GM12801 (cell line): ENCODE data around the gene NLRC3.

ENCODE experiments used
- TF ChIP-seq, protein P1 (sequence below): IDR thresholded peaks from one replicate; pipeline ENCODE4 v1.5.1; 2011; ENCODE audit warnings: control low read depth; ENCODE audit not compliant: insufficient read length; ENCODE audit errors: extremely low read depth

NLRC3 gene

DNA sequence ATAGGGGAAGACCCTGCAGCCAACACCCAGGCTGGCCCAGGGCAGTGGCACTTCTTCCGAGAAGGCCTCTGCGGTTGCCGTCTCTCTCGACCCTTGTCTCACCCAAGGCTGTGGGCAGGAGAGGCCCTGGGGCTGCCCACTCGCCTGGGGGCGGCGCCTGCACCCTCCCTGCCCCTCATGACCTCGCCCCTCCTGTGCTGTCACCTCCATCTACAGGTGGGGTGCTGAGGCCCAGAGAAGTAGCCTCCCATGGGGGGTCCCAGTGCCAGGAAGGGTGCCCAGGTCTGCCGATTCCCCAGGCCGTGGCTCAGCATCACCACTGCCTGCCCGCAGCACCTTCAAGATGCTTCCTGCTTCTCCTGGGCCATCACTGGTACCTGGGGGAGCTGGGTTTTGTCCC, 992 bp downstream of the NLRC3 start:
- TF ChIP-seq, protein P1, sequence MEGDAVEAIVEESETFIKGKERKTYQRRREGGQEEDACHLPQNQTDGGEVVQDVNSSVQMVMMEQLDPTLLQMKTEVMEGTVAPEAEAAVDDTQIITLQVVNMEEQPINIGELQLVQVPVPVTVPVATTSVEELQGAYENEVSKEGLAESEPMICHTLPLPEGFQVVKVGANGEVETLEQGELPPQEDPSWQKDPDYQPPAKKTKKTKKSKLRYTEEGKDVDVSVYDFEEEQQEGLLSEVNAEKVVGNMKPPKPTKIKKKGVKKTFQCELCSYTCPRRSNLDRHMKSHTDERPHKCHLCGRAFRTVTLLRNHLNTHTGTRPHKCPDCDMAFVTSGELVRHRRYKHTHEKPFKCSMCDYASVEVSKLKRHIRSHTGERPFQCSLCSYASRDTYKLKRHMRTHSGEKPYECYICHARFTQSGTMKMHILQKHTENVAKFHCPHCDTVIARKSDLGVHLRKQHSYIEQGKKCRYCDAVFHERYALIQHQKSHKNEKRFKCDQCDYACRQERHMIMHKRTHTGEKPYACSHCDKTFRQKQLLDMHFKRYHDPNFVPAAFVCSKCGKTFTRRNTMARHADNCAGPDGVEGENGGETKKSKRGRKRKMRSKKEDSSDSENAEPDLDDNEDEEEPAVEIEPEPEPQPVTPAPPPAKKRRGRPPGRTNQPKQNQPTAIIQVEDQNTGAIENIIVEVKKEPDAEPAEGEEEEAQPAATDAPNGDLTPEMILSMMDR = no peak

DNA sequence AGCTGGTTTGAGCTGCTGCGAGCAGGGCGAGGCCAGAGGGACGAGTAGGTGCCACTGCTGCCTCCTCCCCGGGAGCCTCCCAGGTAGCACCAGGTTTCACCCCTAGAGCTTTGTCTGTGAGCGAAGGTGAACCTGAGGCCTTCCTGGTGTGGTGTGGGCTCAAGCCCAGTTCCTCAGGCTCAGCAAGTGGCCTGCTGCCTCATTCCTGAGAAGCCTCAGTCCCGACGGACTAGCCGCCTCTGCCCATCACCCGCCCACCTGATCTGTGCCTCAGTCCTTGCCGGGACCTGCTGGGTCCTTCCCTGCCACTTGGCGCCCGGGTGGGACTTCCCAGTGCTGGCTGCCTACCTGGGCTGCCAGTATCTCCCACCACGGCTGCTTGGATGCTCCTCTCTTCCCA, 1.7 kb downstream of the NLRC3 start:
- TF ChIP-seq, protein P1 = no peak

DNA sequence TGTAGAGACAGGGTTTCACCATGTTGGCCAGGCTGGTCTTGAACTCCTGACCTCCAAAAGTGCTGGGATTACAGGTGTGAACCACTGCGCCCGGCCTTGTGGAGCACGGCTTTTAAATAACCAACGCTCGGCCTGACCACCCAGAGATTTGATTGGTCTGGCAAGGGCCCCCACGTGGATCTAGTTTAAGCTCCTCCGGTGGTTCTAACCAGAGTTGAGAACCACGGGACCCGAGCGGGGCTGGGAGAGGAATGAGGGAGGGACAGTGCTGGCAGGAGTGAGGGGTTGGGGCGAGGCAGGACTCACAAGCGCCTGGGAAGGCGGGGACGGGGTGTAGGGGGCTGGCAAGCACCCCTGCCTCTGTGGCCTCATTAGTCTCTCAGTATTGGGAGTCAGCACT, 3.0 kb downstream of the NLRC3 start:
- TF ChIP-seq, protein P1 = no peak

DNA sequence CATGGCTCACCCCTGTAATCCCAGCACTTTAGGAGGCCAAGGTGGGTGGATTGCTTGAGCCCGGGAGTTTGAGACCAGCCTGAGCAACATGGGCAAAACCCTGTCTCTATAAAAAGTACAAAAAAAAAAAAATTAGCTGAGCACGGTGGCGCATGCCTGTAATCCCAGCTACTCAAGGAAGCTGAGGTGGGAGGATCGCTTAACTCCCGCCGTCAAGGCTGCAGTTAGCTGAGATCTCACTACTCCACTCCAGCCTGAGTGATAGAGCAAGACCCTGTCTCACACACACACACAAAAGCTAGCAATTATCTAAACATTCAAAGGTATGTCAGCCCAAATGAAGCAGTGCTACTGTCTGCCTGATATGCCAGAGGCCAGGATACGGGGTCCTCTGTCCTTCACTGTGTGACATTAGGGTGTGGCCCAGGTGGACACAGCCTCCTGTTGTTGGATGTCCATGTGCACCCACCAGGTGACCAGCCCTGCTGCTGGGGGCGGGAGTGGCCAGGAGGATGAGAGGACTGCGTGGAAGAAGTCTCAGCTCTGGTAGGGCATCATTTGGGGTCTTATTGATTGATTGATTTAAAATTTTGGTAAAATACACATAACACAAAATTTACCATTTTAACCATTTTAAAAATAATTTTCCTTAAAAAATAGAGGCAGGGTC, 3.9 kb downstream of the NLRC3 start:
- TF ChIP-seq, protein P1 = no peak

DNA sequence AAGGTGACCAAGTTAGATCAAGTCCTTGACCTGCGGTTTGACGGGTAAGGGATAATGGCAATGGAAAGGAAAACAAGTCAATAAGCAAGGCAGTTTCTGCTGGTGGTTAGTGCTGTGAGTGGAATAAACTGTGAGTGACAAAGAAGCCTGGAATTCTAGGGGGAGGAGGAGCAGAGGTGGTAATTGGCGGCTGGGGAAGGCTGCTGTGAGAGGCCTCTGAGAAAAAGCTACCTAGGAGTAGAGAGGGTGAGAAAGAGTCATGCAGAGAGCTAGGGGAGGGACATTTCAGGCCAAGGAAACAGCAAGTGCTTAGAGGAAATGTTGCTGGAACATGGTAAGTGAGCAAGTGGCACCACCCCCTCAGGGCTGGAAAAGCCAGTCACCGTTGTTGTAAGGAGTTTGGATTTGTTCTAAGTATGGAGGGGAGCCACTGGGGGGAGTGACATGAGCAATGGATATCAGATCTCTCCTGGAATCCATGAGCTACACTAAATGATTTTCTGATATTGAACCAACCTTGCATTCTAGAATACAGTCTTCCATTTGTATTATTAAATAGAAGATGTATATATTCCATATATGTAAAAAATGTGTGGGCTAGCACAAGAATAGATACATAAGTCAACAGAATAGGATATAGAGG, 6.7 kb downstream of the NLRC3 start:
- TF ChIP-seq, protein P1 = no peak

DNA sequence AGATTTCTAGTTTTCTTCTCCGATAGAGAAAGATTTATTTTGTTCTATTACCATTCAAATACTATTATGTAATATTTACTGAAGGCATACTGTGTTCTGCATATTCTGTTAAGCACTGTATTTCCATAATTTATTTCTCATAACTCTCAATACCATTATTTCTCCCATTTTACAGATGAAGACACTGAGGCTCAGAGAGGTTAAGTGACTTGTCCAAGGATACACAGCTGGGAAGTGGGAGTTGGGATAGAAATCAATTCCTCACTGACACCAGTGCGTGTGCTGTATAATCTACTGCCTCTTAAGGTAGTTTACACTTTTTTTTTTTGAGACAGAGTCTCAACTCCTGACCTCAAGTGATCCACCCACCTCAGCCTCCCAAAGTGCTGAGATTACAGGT, 7.4 kb downstream of the NLRC3 start:
- TF ChIP-seq, protein P1 = no peak

DNA sequence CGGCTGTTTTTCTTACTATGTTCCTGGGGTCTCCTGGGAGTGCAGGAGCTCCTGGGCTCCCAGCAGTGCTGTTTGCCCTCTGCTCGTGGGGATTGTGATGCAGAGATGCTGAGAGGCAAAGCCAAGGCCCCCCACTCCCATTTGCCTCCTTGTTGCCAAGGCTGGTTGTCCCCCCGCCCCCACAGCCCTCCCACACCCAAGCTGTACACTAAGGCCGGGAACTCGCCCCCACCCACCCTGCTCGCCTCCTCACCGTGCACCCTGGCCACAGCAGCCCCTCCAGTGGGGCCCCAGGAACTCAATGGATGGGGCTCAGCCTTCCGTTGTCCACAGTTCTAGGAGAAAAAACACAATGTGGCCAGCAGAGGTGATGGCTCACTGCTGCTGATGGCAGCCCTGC, 10.2 kb downstream of the NLRC3 start:
- TF ChIP-seq, protein P1 = no peak

DNA sequence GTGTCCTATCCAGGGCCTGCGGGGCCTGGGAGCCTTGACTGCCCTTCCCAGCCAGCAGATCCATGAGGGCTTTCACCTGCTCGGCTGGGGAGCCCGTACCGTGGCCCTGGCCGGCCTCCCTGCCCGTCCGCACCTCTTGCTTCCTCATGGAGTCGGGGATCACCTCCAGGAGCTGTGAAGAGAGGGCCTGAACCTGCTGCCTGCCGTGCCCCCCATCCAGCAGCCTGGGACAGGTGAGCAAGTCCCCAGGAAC, 12.4 kb downstream of the NLRC3 start:
- TF ChIP-seq, protein P1 = no peak
